ENCODE data around the gene TIMP3.

TIMP3 gene

GRCh38 chr22:32801537-32802236, at the start of gene TIMP3:
TIMP3 (plus strand) TSS chr22:32801705; CDS start chr22:32802002, 297 bp downstream.
- peak; percentile 84 for DNase-seq

GRCh38 chr22:32752326-32752725, 49.2 kb upstream of the TIMP3 start:
- no peak for DNase-seq

GRCh38 chr22:32752816-32753520, 48.5 kb upstream of the TIMP3 start:
- DNase-seq = no peak

- no peak for DNase-seq
Measured at GRCh38 chr22:32753591-32753990, 47.9 kb upstream of the TIMP3 start.

GRCh38 chr22:32754413-32755041, 47.0 kb upstream of the TIMP3 start:
- DNase-seq = no peak

- peak; percentile 31 for DNase-seq
Measured at GRCh38 chr22:32757086-32757762, 44.3 kb upstream of the TIMP3 start.

- peak; percentile 9 for DNase-seq
Measured at GRCh38 chr22:32758866-32759385, 42.6 kb upstream of the TIMP3 start.

- no peak for DNase-seq
Measured at GRCh38 chr22:32760396-32760795, 41.1 kb upstream of the TIMP3 start.

- no peak for DNase-seq
Measured at GRCh38 chr22:32760815-32761214, 40.7 kb upstream of the TIMP3 start.

- no peak for DNase-seq
Measured at GRCh38 chr22:32761251-32761903, 40.1 kb upstream of the TIMP3 start.

GRCh38 chr22:32764330-32765131, 37.0 kb upstream of the TIMP3 start:
- DNase-seq = peak; percentile 80

GRCh38 chr22:32765132-32765618, 36.3 kb upstream of the TIMP3 start:
- no peak for DNase-seq

- no peak for DNase-seq
Measured at GRCh38 chr22:32771756-32772155, 29.7 kb upstream of the TIMP3 start.

GRCh38 chr22:32775957-32776356, 25.5 kb upstream of the TIMP3 start:
- DNase-seq = peak; percentile 7

GRCh38 chr22:32776397-32776796, 25.1 kb upstream of the TIMP3 start:
- DNase-seq = peak; percentile 25

GRCh38 chr22:32776802-32777201, 24.7 kb upstream of the TIMP3 start:
- DNase-seq = peak; percentile 25

- DNase-seq = peak; percentile 87
Measured at GRCh38 chr22:32777987-32778386, 23.5 kb upstream of the TIMP3 start.

- peak; percentile 40 for DNase-seq
Measured at GRCh38 chr22:32780726-32781310, 20.7 kb upstream of the TIMP3 start.

- no peak for DNase-seq
Measured at GRCh38 chr22:32781695-32782094, 19.8 kb upstream of the TIMP3 start.

- no peak for DNase-seq
Measured at GRCh38 chr22:32785321-32786026, 16.0 kb upstream of the TIMP3 start.
